GM21528 (cell line): ENCODE results near the gene TSACC.

Experiments used
- ATAC-seq: cut with Tn5 transposase; IDR thresholded peaks from one replicate; pipeline ENCODE4 v1.9.1; 2021; ENCODE audit warnings: mild to moderate bottlenecking, moderate library complexity; ENCODE audit not compliant: unreplicated experiment, low FRiP score

Gene TSACC

DNA sequence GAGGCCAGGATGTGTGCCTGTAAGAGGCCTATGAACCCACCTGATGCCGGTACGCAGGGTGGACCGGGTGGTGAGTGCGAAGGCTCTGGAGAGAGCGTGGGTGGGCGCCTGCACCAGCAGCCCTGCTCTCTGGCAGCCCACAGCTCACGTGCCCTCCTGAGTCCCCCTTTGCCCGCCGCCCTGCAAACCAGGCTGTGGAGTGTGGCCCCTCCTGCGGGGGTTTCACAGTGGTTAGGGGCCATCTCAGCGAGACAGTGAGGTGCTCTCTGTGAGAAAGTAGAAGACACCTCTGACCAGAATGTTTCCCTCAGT lies 53.0 kb downstream of the TSACC start:
- no peak for ATAC-seq

DNA sequence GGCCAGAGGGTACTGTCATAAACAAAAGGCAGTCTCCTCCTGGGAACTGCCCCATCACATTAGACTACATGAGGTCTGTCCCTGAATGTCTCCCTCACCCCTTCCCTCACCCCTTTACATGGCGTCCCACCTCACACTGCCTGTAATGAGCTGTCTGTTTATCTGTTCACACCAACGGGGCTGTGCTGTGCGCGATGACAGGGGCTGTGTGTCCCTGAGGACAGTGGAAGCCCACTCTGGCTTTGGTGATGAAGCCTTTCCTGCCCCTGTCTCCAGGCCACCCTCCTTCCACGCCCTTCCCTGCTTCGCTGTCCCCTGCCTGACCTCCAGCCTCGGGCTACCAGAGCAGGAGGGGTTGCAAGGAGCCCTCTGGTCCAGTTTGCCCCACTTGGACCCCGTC lies 53.4 kb downstream of the TSACC start:
- no peak for ATAC-seq

DNA sequence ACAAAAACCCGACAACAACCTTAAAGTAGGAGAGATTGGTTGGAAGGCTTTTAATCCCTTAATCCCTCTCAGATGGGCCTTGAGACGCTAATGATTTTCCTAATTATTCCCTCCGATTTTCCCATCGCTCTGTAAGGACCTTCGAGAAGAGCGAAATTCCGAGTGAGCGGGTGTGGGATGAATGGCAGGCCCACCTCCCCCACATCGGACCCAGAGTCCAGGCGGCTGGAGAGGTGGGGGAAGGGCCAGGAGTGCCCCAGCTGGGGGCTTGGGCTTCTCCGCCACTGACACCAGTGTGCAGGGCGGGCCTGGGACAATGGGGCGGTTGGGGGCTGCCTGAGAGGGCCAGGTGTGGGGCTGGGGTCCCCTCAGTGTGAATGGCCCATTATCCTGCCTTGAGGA lies 54.1 kb downstream of the TSACC start:
- ATAC-seq = no peak

DNA sequence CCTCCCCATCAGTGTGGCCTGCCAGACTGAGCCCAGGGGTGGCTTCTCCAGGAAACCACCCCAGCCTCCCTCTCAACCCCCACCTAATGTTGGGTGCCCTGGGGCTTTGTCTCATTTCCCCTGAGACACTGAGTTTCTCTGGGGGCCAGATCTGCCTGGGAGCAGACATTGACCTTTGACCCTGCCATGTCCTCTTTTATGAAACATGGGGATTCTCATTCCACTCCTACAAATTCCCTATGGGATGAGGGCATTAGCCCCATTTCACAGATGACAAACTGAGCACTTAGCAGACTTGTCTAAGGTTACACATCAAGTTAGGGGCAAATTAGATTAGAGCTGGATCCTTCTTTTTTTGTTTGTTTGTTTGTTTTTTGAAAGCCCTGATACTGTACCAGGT lies 54.8 kb downstream of the TSACC start:
- ATAC-seq = no peak

DNA sequence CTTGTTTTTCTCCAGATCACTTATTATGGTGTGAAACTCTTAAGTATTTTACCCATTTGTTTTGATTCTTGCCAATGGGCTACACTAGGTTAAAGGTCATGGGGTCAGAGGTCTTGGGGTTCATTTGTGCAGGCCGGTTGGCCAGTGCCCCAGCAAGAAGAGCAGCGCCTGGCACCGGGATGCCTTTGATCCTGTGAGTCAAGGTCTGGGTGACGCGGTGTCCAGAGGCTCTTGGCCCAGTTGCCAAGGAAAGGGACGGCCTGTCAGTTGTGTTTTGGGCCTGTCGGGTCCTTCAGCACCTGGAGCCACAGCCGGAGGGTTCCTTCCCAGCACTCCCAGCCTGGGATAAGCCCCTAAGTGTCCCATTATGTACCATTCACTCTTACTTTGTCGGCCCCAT lies 55.8 kb downstream of the TSACC start:
- no peak for ATAC-seq

DNA sequence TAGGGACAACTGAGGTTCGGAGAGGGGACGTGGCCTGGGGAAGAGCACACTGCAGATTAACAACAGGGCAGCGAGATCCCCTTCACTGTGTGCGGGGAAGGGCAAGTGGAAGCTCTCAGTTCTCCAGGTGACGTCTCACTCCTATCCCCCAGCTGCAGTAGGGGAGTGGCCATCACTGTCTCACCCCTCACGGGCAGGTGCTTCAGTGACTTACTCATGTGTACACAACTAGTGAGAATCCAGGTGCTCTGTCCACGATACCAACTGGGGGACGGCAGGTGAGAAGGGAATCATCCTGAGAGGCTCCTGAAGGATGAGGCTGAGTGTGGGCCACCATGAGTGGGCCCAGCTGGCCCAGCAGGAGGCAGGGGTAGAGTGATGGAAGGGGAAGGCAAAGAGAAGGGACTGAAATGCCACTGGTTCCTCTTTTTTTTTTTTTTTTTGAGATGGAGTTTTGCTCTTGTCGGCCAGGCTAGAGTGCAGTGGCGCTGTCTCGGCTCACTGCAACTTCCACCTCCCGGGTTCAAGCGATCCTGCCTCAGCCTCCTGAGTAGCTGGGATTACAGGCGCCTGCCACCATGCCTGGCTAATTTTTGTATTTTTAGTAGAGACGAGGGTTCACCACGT lies 56.6 kb downstream of the TSACC start:
- no peak for ATAC-seq
